ENCODE measurements around the gene CCDC9.
"Not testable (repeated sequence)": the region's sequence is repeated elsewhere in the genome, so short reads cannot be mapped to it uniquely, and the experiment has no call there.

Gene CCDC9

DNA sequence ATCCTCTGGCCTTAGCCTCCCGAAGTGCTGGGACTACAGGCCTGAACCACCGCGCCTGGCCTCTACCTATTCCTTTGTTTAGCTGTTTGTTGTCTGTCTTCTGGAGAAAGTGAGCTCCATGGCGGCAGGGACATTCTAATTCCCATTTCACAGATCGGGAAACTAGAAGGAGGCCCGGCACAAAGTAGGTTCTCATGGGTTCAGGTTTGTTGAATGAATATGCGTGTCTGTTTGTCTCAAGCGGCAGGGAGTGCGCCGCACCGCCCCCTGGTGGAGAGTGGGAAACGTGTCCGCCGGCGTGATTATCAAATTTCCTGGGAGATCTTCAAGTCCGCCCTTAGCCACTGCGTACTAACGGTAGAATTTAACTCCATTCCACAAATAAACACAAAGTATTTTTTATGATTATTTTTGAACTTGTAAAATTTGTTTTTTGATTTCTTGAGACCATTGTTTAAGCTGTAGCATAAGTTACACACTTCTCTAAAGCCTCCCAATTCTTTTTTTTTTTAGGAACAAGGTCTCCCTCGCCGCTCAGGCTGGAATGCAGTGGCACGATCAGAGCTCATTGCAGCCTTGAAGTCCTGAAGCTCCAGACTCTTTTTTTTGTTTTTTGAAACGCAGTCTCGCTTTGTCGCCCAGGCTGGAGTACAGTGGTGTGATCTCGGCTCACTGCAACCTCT lies 8.9 kb upstream of the CCDC9 start:
- TF ChIP-seq POLR2A (IDR thresholded peaks at IDR 0.05; ENCODE audit: extremely low read depth, insufficient read length), result no peak
- TF ChIP-seq, protein P1, sequence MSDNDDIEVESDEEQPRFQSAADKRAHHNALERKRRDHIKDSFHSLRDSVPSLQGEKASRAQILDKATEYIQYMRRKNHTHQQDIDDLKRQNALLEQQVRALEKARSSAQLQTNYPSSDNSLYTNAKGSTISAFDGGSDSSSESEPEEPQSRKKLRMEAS (IDR thresholded peaks at IDR 0.05; ENCODE audit: low read depth, low read length), result peak; percentile 92
- TF ChIP-seq MYC (IDR thresholded peaks at IDR 0.05; ENCODE audit: low read depth, low read length), result peak; percentile 92
- TF ChIP-seq, protein P2, sequence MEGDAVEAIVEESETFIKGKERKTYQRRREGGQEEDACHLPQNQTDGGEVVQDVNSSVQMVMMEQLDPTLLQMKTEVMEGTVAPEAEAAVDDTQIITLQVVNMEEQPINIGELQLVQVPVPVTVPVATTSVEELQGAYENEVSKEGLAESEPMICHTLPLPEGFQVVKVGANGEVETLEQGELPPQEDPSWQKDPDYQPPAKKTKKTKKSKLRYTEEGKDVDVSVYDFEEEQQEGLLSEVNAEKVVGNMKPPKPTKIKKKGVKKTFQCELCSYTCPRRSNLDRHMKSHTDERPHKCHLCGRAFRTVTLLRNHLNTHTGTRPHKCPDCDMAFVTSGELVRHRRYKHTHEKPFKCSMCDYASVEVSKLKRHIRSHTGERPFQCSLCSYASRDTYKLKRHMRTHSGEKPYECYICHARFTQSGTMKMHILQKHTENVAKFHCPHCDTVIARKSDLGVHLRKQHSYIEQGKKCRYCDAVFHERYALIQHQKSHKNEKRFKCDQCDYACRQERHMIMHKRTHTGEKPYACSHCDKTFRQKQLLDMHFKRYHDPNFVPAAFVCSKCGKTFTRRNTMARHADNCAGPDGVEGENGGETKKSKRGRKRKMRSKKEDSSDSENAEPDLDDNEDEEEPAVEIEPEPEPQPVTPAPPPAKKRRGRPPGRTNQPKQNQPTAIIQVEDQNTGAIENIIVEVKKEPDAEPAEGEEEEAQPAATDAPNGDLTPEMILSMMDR (IDR thresholded peaks at IDR 0.05; ENCODE audit: low read depth, low read length), result peak; percentile 100
- no peak overlapping the region for H3K4me3 ChIP-seq (ENCODE audit: low read depth, low read length)
- peak; percentile 96 for DNase-seq (ENCODE audit: low read depth)

GRCh38 chr19:47253016-47253415 lies 3.3 kb upstream of the CCDC9 start:
- H3K4me3 ChIP-seq (ENCODE audit: low read depth, low read length); DNase-seq (ENCODE audit: low read depth): not testable (repeated sequence)

GRCh38 chr19:47253467-47253881 lies 2.9 kb upstream of the CCDC9 start:
- no peak overlapping the region for H3K4me3 ChIP-seq (ENCODE audit: low read depth, low read length)
- no peak for TF ChIP-seq MYC (IDR thresholded peaks at IDR 0.05; ENCODE audit: low read depth, low read length)
- TF ChIP-seq, protein P1 (IDR thresholded peaks at IDR 0.05; ENCODE audit: low read depth, low read length), result no peak
- TF ChIP-seq POLR2A (IDR thresholded peaks at IDR 0.05; ENCODE audit: extremely low read depth, insufficient read length), result no peak
- TF ChIP-seq, protein P2 (IDR thresholded peaks at IDR 0.05; ENCODE audit: low read depth, low read length), result no peak
- no peak for DNase-seq (ENCODE audit: low read depth)

DNA sequence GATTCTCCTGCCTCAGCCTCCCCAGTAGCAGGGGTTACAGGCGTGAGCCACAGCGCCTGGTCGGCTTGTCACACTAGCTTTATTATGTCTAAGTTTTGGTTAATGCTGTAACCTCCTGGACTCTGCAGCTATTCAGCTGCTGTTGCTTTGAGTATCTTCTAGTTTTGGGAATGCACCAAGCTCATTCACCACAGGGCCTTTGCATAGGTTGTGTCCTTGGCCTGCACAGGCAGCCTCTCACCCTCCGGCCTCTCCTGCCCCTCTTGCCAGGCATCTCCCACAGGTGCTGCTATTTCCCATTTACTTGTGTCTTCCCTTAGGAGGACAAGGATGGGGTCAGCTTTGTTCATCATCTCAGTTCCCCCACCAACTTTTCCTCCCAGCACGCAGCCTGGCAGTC lies 2.4 kb upstream of the CCDC9 start:
- TF ChIP-seq MYC (IDR thresholded peaks at IDR 0.05; ENCODE audit: low read depth, low read length), result no peak
- TF ChIP-seq, protein P2 (IDR thresholded peaks at IDR 0.05; ENCODE audit: low read depth, low read length), result no peak
- no peak for TF ChIP-seq POLR2A (IDR thresholded peaks at IDR 0.05; ENCODE audit: extremely low read depth, insufficient read length)
- TF ChIP-seq, protein P1 (IDR thresholded peaks at IDR 0.05; ENCODE audit: low read depth, low read length), result no peak
- no peak overlapping the region for H3K4me3 ChIP-seq (ENCODE audit: low read depth, low read length)
- no peak for DNase-seq (ENCODE audit: low read depth)

DNA sequence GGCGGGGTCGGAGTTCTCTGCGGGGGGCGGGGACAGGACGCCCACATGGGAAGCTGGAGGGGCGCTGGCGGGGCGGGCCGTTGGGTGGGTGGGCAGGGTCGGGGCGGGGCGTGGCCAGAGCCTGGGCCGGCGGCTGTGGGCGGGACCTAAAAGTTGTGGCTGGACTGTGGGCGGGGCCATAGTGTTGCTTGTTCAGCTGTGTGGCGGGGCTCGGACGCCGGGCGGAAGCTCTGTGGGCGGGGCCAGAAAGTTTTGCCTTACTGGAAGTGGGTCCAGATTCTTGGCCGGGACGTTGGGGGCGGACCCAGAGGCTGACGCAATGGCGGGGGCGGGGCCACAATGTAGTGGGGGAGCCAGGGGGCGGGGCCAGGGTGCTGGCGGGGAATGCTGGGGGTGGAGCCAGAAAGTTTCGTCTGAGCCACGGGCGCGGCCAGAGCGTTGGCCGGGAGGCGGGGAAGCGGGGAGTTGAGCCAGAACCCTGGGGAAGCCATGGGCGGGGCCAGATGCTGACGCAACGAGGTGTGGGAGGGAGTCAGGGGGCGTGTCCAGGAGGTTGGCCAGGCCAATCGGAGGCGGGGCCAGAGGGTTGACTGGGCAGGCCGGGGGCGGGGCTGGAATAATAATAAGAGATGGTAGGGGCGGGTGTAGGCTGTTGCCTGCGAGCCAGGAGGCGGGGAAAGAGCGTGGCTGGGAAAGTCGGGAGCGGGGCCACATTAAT lies 527 bp downstream of the CCDC9 start:
- TF ChIP-seq MYC (IDR thresholded peaks at IDR 0.05; ENCODE audit: low read depth, low read length), result peak; percentile 81
- TF ChIP-seq, protein P2 (IDR thresholded peaks at IDR 0.05; ENCODE audit: low read depth, low read length), result no peak
- TF ChIP-seq, protein P1 (IDR thresholded peaks at IDR 0.05; ENCODE audit: low read depth, low read length), result peak; percentile 77
- H3K4me3 ChIP-seq (ENCODE audit: low read depth, low read length), result peak overlapping the region; percentile 88
- peak; percentile 100 for DNase-seq (ENCODE audit: low read depth)

GRCh38 chr19:47257411-47258169 lies 1.3 kb downstream of the CCDC9 start:
- TF ChIP-seq, protein P1 (IDR thresholded peaks at IDR 0.05; ENCODE audit: low read depth, low read length), result no peak
- TF ChIP-seq MYC (IDR thresholded peaks at IDR 0.05; ENCODE audit: low read depth, low read length) (no peak), POLR2A (IDR thresholded peaks at IDR 0.05; ENCODE audit: extremely low read depth, insufficient read length) (no peak)
- TF ChIP-seq, protein P2 (IDR thresholded peaks at IDR 0.05; ENCODE audit: low read depth, low read length), result no peak
- DNase-seq (ENCODE audit: low read depth), result peak; percentile 54
- peak overlapping the region; percentile 62 for H3K4me3 ChIP-seq (ENCODE audit: low read depth, low read length)

Data from NB4 (cell line).